GM23338 (cell line): Measurements from ENCODE around the gene DENND5B. TPM values are rescaled to one million over a fixed set of nuclear protein-coding genes. Genes with fewer than 3 reads are reported as not detected.

Source experiments
- ATAC-seq: fragments of 200-7000 bp; cut with Tn5 transposase; 3 replicates; pipeline ENCODE4 v1.9.1; 2020
- DNase-seq: peaks from one replicate; pipeline ENCODE4 v3.0.0-alpha.2; 2015; ENCODE audit warnings: low spot score
- H2AFZ ChIP-seq: fragments of 200-600 bp; sonication (generic); 2 replicates; pipeline ENCODE4 v1.8.0; 2016; ENCODE audit warnings: antibody characterized with exemption, mild to moderate bottlenecking, moderate library complexity
- H3F3A ChIP-seq: fragments of 200-600 bp; sonication (generic); replicated peaks from 2 replicates; pipeline ENCODE4 v1.8.0; 2017; ENCODE audit warnings: antibody characterized with exemption, mixed run types, low read depth
- H3K27ac ChIP-seq: fragments of 200-600 bp; sonication (generic); 2 replicates; pipeline ENCODE4 v1.6.1; 2016; ENCODE audit warnings: low read depth
- H3K27me3 ChIP-seq: fragments of 200-600 bp; sonication (generic); 2 replicates; pipeline ENCODE4 v1.8.0; 2016; ENCODE audit warnings: mild to moderate bottlenecking, mixed run types, moderate library complexity; ENCODE audit not compliant: insufficient read depth
- H3K36me3 ChIP-seq: fragments of 200-600 bp; sonication (generic); 2 replicates; pipeline ENCODE4 v1.8.0; 2016; ENCODE audit warnings: mild to moderate bottlenecking; ENCODE audit not compliant: insufficient read depth
- H3K4me1 ChIP-seq: fragments of 200-600 bp; sonication (generic); 2 replicates; pipeline ENCODE4 v1.8.0; 2016; ENCODE audit warnings: mild to moderate bottlenecking, moderate library complexity; ENCODE audit not compliant: insufficient read depth
- H3K4me2 ChIP-seq: fragments of 200-600 bp; sonication (generic); 2 replicates; pipeline ENCODE4 v1.7.1; 2017; ENCODE audit warnings: mixed run types
- H3K4me3 ChIP-seq: fragments of 200-600 bp; sonication (generic); 2 replicates; pipeline ENCODE4 v1.6.1; 2016; ENCODE audit warnings: mixed run types
- H3K79me2 ChIP-seq: fragments of 200-600 bp; sonication (generic); replicated peaks from 2 replicates; pipeline ENCODE4 v1.8.0; 2017; ENCODE audit warnings: mild to moderate bottlenecking; ENCODE audit not compliant: insufficient read depth
- H3K9me2 ChIP-seq: fragments of 200-600 bp; sonication (generic); 2 replicates; pipeline ENCODE4 v1.8.0; 2017; ENCODE audit not compliant: insufficient read depth
- H4K20me1 ChIP-seq: fragments of 200-600 bp; sonication (generic); replicated peaks from 2 replicates; pipeline ENCODE4 v1.8.0; 2017; ENCODE audit warnings: mild to moderate bottlenecking; ENCODE audit not compliant: insufficient read depth
- H3K27ac Mint-ChIP-seq: 2 replicates; pipeline ENCODE4 v1.8.0; 2020; ENCODE audit warnings: inconsistent platforms, mild to moderate bottlenecking, moderate library complexity, mixed read lengths
- H3K27me3 Mint-ChIP-seq: 3 replicates; pipeline ENCODE4 v1.8.0; 2022; ENCODE audit warnings: low read depth, mild to moderate bottlenecking, moderate library complexity, mixed read lengths, inconsistent platforms; ENCODE audit not compliant: insufficient read depth, poor library complexity
- H3K36me3 Mint-ChIP-seq: 3 replicates; pipeline ENCODE4 v1.8.0; 2021; ENCODE audit warnings: low read depth, mild to moderate bottlenecking, inconsistent platforms, moderate library complexity, mixed read lengths
- H3K4me1 Mint-ChIP-seq: 3 replicates; pipeline ENCODE4 v1.8.0; 2020; ENCODE audit warnings: mild to moderate bottlenecking, inconsistent platforms, mixed read lengths
- H3K4me3 Mint-ChIP-seq: 3 replicates; pipeline ENCODE4 v1.8.0; 2021; ENCODE audit warnings: moderate library complexity, mild to moderate bottlenecking, inconsistent platforms, mixed read lengths
- H3K9me3 Mint-ChIP-seq: 3 replicates; pipeline ENCODE4 v1.8.0; 2020; ENCODE audit warnings: moderate library complexity, mild to moderate bottlenecking, inconsistent platforms, mixed read lengths
- CREB1 ChIP-seq: fragments of 250-450 bp; sonication (Bioruptor Pico); IDR thresholded peaks from 2 replicates; pipeline ENCODE4 v1.5.0; 2020; ENCODE audit warnings: low read depth, mild to moderate bottlenecking, moderate library complexity
- CTCF ChIP-seq, 2 experiments: fragments of 200-600 bp in 1 of 2; sonication (generic) in 1 of 2; conservative IDR thresholded peaks; 2 replicates each; pipeline versions ENCODE4 v1.5.1 to v1.6.1; 2016 to 2017; ENCODE audit warnings: antibody characterized with exemption in 2 of 2, low read depth in 2 of 2, mild to moderate bottlenecking in 2 of 2, moderate library complexity in 1 of 2
- ETS1 ChIP-seq: IDR thresholded peaks from 2 replicates; pipeline ENCODE4 v1.6.1; 2016; ENCODE audit warnings: antibody characterized with exemption
- EZH2 ChIP-seq: fragments of 200-600 bp; sonication (generic); IDR thresholded peaks from one replicate; pipeline ENCODE4 v1.8.0; 2017; ENCODE audit warnings: antibody characterized with exemption, mild to moderate bottlenecking, low read depth; ENCODE audit not compliant: unreplicated experiment
- EZH2phosphoT487 ChIP-seq: fragments of 200-600 bp; sonication (generic); IDR thresholded peaks from one replicate; pipeline ENCODE4 v1.8.1; 2018; ENCODE audit warnings: antibody characterized with exemption; ENCODE audit not compliant: unreplicated experiment
- JUNB ChIP-seq: IDR thresholded peaks from one replicate; pipeline ENCODE4 v1.6.1; 2016; ENCODE audit warnings: antibody characterized with exemption; ENCODE audit not compliant: unreplicated experiment
- NANOG ChIP-seq: IDR thresholded peaks from 2 replicates; pipeline ENCODE4 v1.6.1; 2016; ENCODE audit warnings: antibody characterized with exemption, borderline replicate concordance
- POLR2AphosphoS5 ChIP-seq: IDR thresholded peaks from 2 replicates; pipeline ENCODE4 v1.6.1; 2016; ENCODE audit warnings: antibody characterized with exemption, low read depth
- REST ChIP-seq: IDR thresholded peaks from one replicate; pipeline ENCODE4 v1.6.1; 2018; ENCODE audit warnings: antibody characterized with exemption; ENCODE audit not compliant: unreplicated experiment
- STAT1 ChIP-seq: IDR thresholded peaks from one replicate; pipeline ENCODE4 v1.6.1; 2016; ENCODE audit warnings: antibody characterized with exemption; ENCODE audit not compliant: unreplicated experiment
- ZNF114 ChIP-seq: fragments of 250-450 bp; sonication (Bioruptor Pico); IDR thresholded peaks from 2 replicates; pipeline ENCODE4 v1.5.0; 2020; ENCODE audit warnings: mild to moderate bottlenecking, moderate library complexity
- ZNF331 ChIP-seq: fragments of 250-450 bp; sonication (Bioruptor Pico); IDR thresholded peaks from 2 replicates; pipeline ENCODE4 v1.5.0; 2020; ENCODE audit warnings: low read depth, mild to moderate bottlenecking, moderate library complexity
- ZNF462 ChIP-seq: fragments of 250-450 bp; sonication (Bioruptor Pico); IDR thresholded peaks from 2 replicates; pipeline ENCODE4 v1.5.0; 2020; ENCODE audit warnings: mild to moderate bottlenecking, moderate library complexity
- polyA plus RNA-seq: library from polyadenylated mRNA; unstranded; fragments of >200 nt; fragmentation: Nextera tagmentation; extraction: Ambion mirVana; gene quantifications from 2 replicates; pipeline ENCODE4 v1.2.1, GENCODE V29; 2016
- total RNA-seq: library from RNA; depleted of rRNA; stranded (reverse); fragments of >200 nt; shearing (Covaris generic); gene quantifications from 2 replicates; pipeline ENCODE4 v1.2.3, GENCODE V29; 2014

Gene DENND5B
- total and polyA plus RNA-seq, 2 experiments from 2014 or later = 6.5 to 17.2 TPM

GRCh38 chr12:31387466-31387865 lies 203.5 kb downstream of the DENND5B start:
- Histone ChIP-seq H3K27ac (peak overlapping the region; percentile 98), H3K4me1 (peaks cover 50% of the 10 kb centered on the region), H3F3A (peaks cover 8% of the 10 kb centered on the region), H3K27me3 (no peaks in the 10 kb centered on the region), H3K9me2 (no peaks in the 10 kb centered on the region), H3K79me2 (peaks cover 21% of the 10 kb centered on the region), H3K36me3 (no peaks in the 10 kb centered on the region), H3K4me3 (0 out of 2 replicates have a peak overlapping the region, but pooled peaks have one; percentile 1), H2AFZ (no peak overlapping the region), H4K20me1 (no peaks in the 10 kb centered on the region), H3K4me2 (peak overlapping the region; percentile 53)
- Mint-ChIP-seq H3K36me3 (peaks cover 2% of the 10 kb centered on the region; the same call in 1 of the 3 replicates), H3K4me3 (no peak overlapping the region; the same call in 2 of the 3 replicates), H3K4me1 (peaks cover 64% of the 10 kb centered on the region), H3K27ac (peak overlapping the region; percentile 100), H3K9me3 (no peaks in the 10 kb centered on the region; the same call in 2 of the 3 replicates), H3K27me3 (peaks cover 12% of the 10 kb centered on the region)
- ATAC-seq (peak; percentile 11), DNase-seq (no peak)
- no peak for TF ChIP-seq JUNB
- TF ChIP-seq ZNF331 (CRISPR knock-in tag) = no peak
- TF ChIP-seq ZNF114 (CRISPR knock-in tag) = no peak
- TF ChIP-seq EZH2 = no peak
- TF ChIP-seq CREB1 (CRISPR knock-in tag) = no peak
- TF ChIP-seq REST = no peak
- TF ChIP-seq POLR2AphosphoS5 = no peak
- no peak for TF ChIP-seq CTCF (conservative IDR thresholded peaks at IDR 0.05; ENCODE audit: low read depth in 2 of 2)
- TF ChIP-seq STAT1 = no peak
- no peak for TF ChIP-seq ZNF462 (CRISPR knock-in tag)
- no peak for TF ChIP-seq NANOG
- no peak for TF ChIP-seq EZH2phosphoT487
- TF ChIP-seq ETS1 = no peak
